ENCODE results near the gene STX1B. TPM values are rescaled to one million over a fixed set of nuclear protein-coding genes. Genes with fewer than 3 reads are reported as not detected.

Gene STX1B
- total RNA-seq, 1 donor from 2014 or later = not detected

DNA sequence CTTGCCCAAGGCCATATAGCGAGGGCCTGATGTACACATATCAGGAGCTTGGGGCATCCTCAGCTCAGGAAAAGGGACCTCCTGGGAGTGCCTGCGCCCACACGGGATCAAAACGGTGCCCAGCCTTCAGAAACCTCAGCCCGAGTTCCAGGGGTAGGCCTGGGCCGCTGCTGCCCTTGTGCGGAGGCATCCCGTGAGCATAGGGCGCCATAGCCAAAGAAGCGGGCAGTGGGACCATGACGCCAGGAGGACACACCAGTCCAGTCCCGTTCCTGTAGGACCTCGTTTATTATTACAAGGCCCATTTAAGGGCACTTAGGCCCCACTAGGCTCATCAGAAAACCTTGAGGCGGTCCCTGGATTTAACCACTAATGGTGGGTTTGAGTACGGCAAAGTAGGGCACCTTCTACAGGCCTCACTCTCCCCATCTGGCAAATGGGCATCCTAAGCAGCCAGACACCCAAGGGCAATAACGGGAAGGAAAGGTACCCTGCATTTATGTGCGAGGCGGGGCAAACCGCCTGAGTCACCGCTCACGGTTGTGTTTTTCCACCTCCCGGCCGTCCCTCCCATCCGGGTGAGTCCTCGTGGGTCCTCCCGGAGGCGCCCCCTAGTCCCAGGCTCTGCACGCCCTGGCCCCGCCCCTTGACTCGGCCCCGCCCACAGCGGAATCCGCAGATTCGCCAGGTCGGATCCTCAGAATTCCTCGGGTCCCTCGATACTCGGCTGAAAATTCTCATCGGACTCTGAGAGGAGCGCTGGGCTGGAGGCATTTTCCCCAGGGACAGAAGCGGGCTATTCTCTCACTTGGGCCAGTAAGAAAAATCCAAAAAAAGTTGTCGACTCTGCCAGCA, 53.6 kb downstream of the STX1B start:
- Histone ChIP-seq H3K9ac (ENCODE audit: low read depth in 1 of 3, low read length in 3 of 3) (peak overlapping the region; percentile 96 to 100 (median 99)), H3K4me1 (ENCODE audit: control insufficient read depth in 3 of 3, insufficient read depth in 3 of 3, low read length in 3 of 3) (peaks cover 26 to 35% (median 27%) of the 10 kb centered on the region in 3 donors), H3K9me3 (ENCODE audit: control insufficient read depth in 3 of 3, low read length in 3 of 3) (no peaks in the 10 kb centered on the region), H3K4me3 (ENCODE audit: low read length in 3 of 3) (peak overlapping the region; percentile 86 to 95 (median 95)), H3K36me3 (ENCODE audit: control insufficient read depth in 3 of 3, insufficient read depth in 3 of 3, low read length in 3 of 3) (peaks cover 29 to 30% (median 30%) of the 10 kb centered on the region in 3 donors), H3K27me3 (ENCODE audit: control insufficient read depth in 3 of 3, insufficient read depth in 3 of 3, low read length in 3 of 3) (no peaks in the 10 kb centered on the region), H3K27ac (ENCODE audit: low read depth, low read length) (peak overlapping the region; percentile 99)

DNA sequence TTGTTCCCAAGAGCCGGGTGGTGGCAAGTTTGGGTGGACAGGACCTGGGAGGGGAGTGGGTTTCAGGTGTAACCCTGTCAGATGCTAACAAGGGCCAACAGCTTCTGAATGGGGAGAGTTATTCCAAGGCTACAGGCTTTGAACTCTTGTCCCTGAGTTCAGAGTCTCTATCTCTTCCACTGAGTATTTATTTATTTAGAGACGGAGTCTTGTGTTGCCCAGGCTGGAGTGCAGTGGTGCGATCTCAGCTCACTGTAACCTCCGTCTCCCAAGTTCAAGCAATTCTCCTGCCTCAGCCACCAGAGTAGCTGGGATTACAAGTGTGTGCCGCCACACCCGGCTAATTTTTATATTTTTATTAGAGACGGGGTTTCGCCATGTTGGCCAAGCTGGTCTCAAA, 55.4 kb downstream of the STX1B start:
- H3K27ac ChIP-seq (ENCODE audit: low read depth, low read length) = no peak overlapping the region
- no peaks in the 10 kb centered on the region for H3K27me3 ChIP-seq (ENCODE audit: control insufficient read depth in 3 of 3, insufficient read depth in 3 of 3, low read length in 3 of 3)
- no peaks in the 10 kb centered on the region for H3K9me3 ChIP-seq (ENCODE audit: control insufficient read depth in 3 of 3, low read length in 3 of 3)
- peaks cover 41 to 46% (median 42%) of the 10 kb centered on the region in 3 donors for H3K4me1 ChIP-seq (ENCODE audit: control insufficient read depth in 3 of 3, insufficient read depth in 3 of 3, low read length in 3 of 3)
- H3K9ac ChIP-seq (ENCODE audit: low read depth in 1 of 3, low read length in 3 of 3) = no peak overlapping the region
- H3K36me3 ChIP-seq (ENCODE audit: control insufficient read depth in 3 of 3, insufficient read depth in 3 of 3, low read length in 3 of 3) = peaks cover 12 to 13% (median 12%) of the 10 kb centered on the region in 3 donors
- no peak overlapping the region for H3K4me3 ChIP-seq (ENCODE audit: low read length in 3 of 3)

DNA sequence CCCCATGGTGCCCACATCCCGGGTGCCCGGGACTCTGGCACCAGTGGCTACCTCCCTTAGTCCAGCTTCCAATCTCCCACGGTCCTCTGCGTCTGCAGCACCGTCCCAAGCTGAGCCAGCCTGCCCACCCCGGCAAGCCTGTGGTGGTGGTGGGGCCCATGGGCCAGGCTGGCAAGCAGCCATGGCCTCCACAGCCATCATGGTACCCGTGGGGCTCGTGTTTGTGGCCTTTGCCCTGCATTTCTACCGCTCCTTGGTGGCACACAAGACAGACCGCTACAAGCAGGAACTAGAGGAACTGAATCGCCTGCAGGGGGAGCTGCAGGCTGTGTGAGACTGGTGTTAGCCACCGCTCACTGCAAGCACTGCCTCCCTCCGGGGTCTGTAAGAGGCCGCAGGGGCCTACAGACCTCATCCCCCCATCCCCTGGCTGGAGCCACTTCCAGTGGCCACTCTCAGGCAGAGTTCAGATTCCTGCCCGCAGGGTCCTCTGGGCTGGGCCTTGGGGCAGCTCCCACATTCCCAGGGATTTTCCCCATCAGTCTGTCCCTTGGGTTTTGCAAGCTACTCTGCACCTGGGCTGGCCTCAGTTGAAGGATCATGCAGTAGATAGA, 56.8 kb downstream of the STX1B start:
- H3K4me1 ChIP-seq (ENCODE audit: control insufficient read depth in 3 of 3, insufficient read depth in 3 of 3, low read length in 3 of 3) = peaks cover 38 to 44% (median 42%) of the 10 kb centered on the region in 3 donors
- H3K9me3 ChIP-seq (ENCODE audit: control insufficient read depth in 3 of 3, low read length in 3 of 3) = no peaks in the 10 kb centered on the region
- no peaks in the 10 kb centered on the region for H3K27me3 ChIP-seq (ENCODE audit: control insufficient read depth in 3 of 3, insufficient read depth in 3 of 3, low read length in 3 of 3)
- no peak overlapping the region for H3K27ac ChIP-seq (ENCODE audit: low read depth, low read length)
- peak overlapping the region in 1 of 3 donors; percentile 9 for H3K4me3 ChIP-seq (ENCODE audit: low read length in 3 of 3)
- peaks cover 0 to under 1% (median 0%) of the 10 kb centered on the region in 3 donors for H3K36me3 ChIP-seq (ENCODE audit: control insufficient read depth in 3 of 3, insufficient read depth in 3 of 3, low read length in 3 of 3)
- H3K9ac ChIP-seq (ENCODE audit: low read depth in 1 of 3, low read length in 3 of 3) = peak overlapping the region in 2 of 3 donors; percentile 45 to 66

DNA sequence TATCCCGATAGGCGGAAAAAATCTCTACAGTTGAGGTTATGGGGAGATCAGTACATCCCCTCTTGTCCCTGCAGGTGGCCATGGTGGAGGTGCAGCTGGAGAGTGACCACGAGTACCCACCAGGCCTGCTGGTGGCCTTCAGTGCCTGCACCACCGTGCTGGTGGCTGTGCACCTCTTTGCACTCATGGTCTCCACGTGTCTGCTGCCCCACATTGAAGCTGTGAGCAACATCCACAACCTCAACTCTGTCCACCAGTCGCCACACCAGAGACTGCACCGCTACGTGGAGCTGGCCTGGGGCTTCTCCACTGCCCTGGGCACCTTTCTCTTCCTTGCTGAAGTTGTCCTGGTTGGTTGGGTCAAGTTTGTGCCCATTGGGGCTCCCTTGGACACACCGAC, 57.3 kb downstream of the STX1B start:
- H3K4me1 ChIP-seq (ENCODE audit: control insufficient read depth in 3 of 3, insufficient read depth in 3 of 3, low read length in 3 of 3) = peaks cover 35 to 43% (median 40%) of the 10 kb centered on the region in 3 donors
- H3K9me3 ChIP-seq (ENCODE audit: control insufficient read depth in 3 of 3, low read length in 3 of 3) = no peaks in the 10 kb centered on the region
- peak overlapping the region in 1 of 3 donors; percentile 66 for H3K9ac ChIP-seq (ENCODE audit: low read depth in 1 of 3, low read length in 3 of 3)
- H3K27ac ChIP-seq (ENCODE audit: low read depth, low read length) = no peak overlapping the region
- H3K36me3 ChIP-seq (ENCODE audit: control insufficient read depth in 3 of 3, insufficient read depth in 3 of 3, low read length in 3 of 3) = no peaks in the 10 kb centered on the region
- no peaks in the 10 kb centered on the region for H3K27me3 ChIP-seq (ENCODE audit: control insufficient read depth in 3 of 3, insufficient read depth in 3 of 3, low read length in 3 of 3)
- H3K4me3 ChIP-seq (ENCODE audit: low read length in 3 of 3) = peak overlapping the region in 1 of 3 donors; percentile 6

DNA sequence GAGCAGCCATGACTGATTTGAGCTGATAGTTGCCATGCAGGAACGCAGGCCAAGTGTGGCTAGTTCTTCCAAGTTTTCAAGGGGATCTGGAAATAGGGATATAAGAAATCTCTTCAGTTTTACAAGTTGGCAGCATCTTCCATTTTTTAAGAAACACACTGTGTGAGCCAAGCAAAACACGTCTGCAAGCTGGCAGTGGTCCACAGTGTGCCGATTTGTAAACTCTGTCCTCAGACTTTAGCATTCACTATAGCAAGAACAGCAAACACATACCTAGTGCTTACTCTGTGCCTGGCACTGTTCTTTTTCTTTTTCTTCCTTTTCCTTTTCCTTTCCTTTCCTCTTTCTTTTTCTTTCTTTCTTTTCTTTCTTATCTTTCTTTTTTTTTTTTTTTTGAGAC, 58.7 kb downstream of the STX1B start:
- Histone ChIP-seq H3K27ac (ENCODE audit: low read depth, low read length) (no peak overlapping the region), H3K36me3 (ENCODE audit: control insufficient read depth in 3 of 3, insufficient read depth in 3 of 3, low read length in 3 of 3) (peaks cover 0 to 2% (median 0%) of the 10 kb centered on the region in 3 donors), H3K9me3 (ENCODE audit: control insufficient read depth in 3 of 3, low read length in 3 of 3) (no peaks in the 10 kb centered on the region), H3K27me3 (ENCODE audit: control insufficient read depth in 3 of 3, insufficient read depth in 3 of 3, low read length in 3 of 3) (no peaks in the 10 kb centered on the region), H3K4me3 (ENCODE audit: low read length in 3 of 3) (peak overlapping the region in 1 of 3 donors; percentile 9), H3K9ac (ENCODE audit: low read depth in 1 of 3, low read length in 3 of 3) (no peak overlapping the region), H3K4me1 (ENCODE audit: control insufficient read depth in 3 of 3, insufficient read depth in 3 of 3, low read length in 3 of 3) (peaks cover 32 to 43% (median 37%) of the 10 kb centered on the region in 3 donors)

DNA sequence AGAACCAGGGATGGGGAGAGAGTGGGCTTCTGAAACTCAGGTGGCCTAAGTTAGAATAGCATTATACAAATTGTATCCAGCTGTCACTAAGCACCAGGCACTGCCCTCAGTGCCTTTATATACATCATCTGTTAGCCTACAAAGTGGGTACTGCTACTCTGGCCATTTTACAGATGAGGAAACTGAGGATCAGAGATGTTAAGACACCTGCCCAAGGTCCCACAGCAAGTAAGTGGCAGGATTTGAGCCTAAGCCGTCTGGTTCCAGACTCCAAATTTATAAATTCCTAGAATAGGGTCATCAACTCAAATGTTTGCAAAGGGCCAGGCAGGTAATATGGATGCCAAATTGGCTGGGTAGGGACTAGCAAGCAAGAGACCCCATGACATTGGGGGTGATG, 59.2 kb downstream of the STX1B start:
- H3K4me3 ChIP-seq (ENCODE audit: low read length in 3 of 3) = no peak overlapping the region
- H3K27ac ChIP-seq (ENCODE audit: low read depth, low read length) = no peak overlapping the region

DNA sequence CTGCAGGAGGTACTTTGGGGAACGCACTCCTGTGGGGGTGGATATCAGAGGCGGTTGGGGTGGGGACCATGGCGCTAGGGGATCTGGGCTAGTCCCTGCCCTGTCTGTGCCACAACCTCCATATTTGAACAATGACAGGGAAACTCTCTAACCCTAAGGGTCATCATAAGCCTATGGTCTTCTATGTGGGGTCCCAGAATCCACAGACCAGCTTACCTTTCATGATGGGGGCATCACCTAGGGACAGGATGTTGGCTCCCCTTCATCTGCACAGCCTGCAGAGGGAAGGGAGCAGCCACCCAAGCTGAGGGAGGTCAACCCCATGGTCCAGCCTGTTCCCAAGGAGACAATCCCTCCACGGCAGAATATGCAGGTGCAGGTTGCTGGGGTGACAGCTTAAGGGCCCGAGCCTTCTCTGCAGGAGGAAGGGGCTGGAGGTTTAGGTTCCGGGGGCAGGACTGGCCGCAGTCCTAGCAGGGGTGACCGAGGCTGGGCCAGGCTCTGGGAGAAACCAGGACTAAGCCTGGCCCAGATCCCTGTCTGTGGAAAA, 59.8 kb downstream of the STX1B start:
- Histone ChIP-seq H3K27me3 (ENCODE audit: control insufficient read depth in 3 of 3, insufficient read depth in 3 of 3, low read length in 3 of 3) (no peaks in the 10 kb centered on the region), H3K36me3 (ENCODE audit: control insufficient read depth in 3 of 3, insufficient read depth in 3 of 3, low read length in 3 of 3) (peaks cover 0 to 3% (median 0%) of the 10 kb centered on the region in 3 donors), H3K9ac (ENCODE audit: low read depth in 1 of 3, low read length in 3 of 3) (peak overlapping the region; percentile 27 to 80 (median 75)), H3K4me1 (ENCODE audit: control insufficient read depth in 3 of 3, insufficient read depth in 3 of 3, low read length in 3 of 3) (peaks cover 28 to 37% (median 33%) of the 10 kb centered on the region in 3 donors), H3K9me3 (ENCODE audit: control insufficient read depth in 3 of 3, low read length in 3 of 3) (no peaks in the 10 kb centered on the region), H3K4me3 (ENCODE audit: low read length in 3 of 3) (peak overlapping the region in 2 of 3 donors; percentile 85 to 88), H3K27ac (ENCODE audit: low read depth, low read length) (peak overlapping the region; percentile 86)

More for the DNA sequence above, 59.2 kb downstream of the STX1B start:
- Histone ChIP-seq H3K36me3 (ENCODE audit: control insufficient read depth in 3 of 3, insufficient read depth in 3 of 3, low read length in 3 of 3) (peaks cover 0 to 3% (median 0%) of the 10 kb centered on the region in 3 donors), H3K4me1 (ENCODE audit: control insufficient read depth in 3 of 3, insufficient read depth in 3 of 3, low read length in 3 of 3) (peaks cover 28 to 37% (median 33%) of the 10 kb centered on the region in 3 donors), H3K9me3 (ENCODE audit: control insufficient read depth in 3 of 3, low read length in 3 of 3) (no peaks in the 10 kb centered on the region), H3K9ac (ENCODE audit: low read depth in 1 of 3, low read length in 3 of 3) (peak overlapping the region in 1 of 3 donors; percentile 8), H3K27me3 (ENCODE audit: control insufficient read depth in 3 of 3, insufficient read depth in 3 of 3, low read length in 3 of 3) (no peaks in the 10 kb centered on the region)

DNA sequence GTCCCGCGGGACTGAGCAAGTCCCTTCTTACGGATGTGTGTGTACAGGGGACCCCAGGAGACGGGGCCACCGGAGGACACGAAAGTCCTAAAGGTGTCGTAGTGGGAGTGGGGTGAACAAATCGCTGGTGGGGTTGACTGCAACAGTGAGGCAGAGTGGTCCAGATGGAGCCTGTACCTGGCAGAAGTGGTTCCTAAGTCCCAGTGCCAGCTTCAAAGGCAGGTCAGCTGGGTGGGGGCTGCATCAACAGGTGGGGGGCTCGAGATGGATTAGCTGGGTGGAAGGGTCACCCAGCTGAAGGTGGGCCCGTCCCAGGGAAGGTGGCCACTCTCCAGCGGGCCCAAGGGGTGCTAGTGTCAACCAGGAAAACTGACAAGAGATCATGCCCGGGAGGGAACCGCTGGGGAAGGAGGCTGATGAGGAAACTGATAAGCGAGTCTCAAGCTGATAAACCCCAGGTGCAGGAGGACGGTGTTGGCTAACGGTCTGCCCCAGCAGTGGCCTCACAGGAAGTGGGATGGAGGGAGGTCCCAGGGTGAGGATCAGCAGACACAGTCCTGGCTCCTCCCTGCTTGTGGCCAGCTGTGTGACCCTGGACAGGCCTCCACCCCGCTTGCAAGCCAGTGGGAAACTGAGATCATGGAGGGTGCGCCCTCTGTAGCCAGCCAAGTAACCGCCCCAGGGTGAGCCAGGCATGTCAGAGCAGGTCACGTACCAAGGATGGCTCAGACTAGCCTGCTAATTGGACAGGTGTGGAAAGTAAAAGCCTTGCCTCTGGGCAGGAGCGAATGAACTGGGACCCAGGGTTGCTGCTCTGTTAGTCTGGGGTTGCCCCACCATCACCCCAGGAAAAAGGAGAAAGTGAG, 60.6 kb downstream of the STX1B start:
- no peaks in the 10 kb centered on the region for H3K27me3 ChIP-seq (ENCODE audit: control insufficient read depth in 3 of 3, insufficient read depth in 3 of 3, low read length in 3 of 3)
- peak overlapping the region; percentile 86 for H3K27ac ChIP-seq (ENCODE audit: low read depth, low read length)
- peak overlapping the region; percentile 75 to 89 (median 80) for H3K9ac ChIP-seq (ENCODE audit: low read depth in 1 of 3, low read length in 3 of 3)
- H3K4me3 ChIP-seq (ENCODE audit: low read length in 3 of 3) = peak overlapping the region; percentile 83 to 88 (median 85)
- no peaks in the 10 kb centered on the region for H3K9me3 ChIP-seq (ENCODE audit: control insufficient read depth in 3 of 3, low read length in 3 of 3)
- peaks cover 0 to 3% (median 2%) of the 10 kb centered on the region in 3 donors for H3K36me3 ChIP-seq (ENCODE audit: control insufficient read depth in 3 of 3, insufficient read depth in 3 of 3, low read length in 3 of 3)
- peaks cover 28 to 37% (median 33%) of the 10 kb centered on the region in 3 donors for H3K4me1 ChIP-seq (ENCODE audit: control insufficient read depth in 3 of 3, insufficient read depth in 3 of 3, low read length in 3 of 3)
